Measurements from ENCODE around the gene THSD4.

Gene THSD4

GRCh38 chr15:71456362-71456761 lies 341.1 kb downstream of the THSD4 start:
- no peak for DNase-seq (ENCODE audit: low spot score)

- DNase-seq (ENCODE audit: low spot score) = no peak
Observed at GRCh38 chr15:71456811-71457210, 341.5 kb downstream of the THSD4 start.

GRCh38 chr15:71458089-71458660 lies 342.9 kb downstream of the THSD4 start:
- DNase-seq (ENCODE audit: low spot score) = no peak

GRCh38 chr15:71461748-71462147 lies 346.5 kb downstream of the THSD4 start:
- no peak for DNase-seq (ENCODE audit: low spot score)

- DNase-seq (ENCODE audit: low spot score) = no peak
Observed at GRCh38 chr15:71462638-71463037, 347.4 kb downstream of the THSD4 start.

GRCh38 chr15:71463156-71463665 lies 347.9 kb downstream of the THSD4 start:
- no peak for DNase-seq (ENCODE audit: low spot score)

- no peak for DNase-seq (ENCODE audit: low spot score)
Observed at GRCh38 chr15:71465131-71465955, 350.1 kb downstream of the THSD4 start.

GRCh38 chr15:71468715-71469114 lies 353.4 kb downstream of the THSD4 start:
- no peak for DNase-seq (ENCODE audit: low spot score)

GRCh38 chr15:71469413-71469812 lies 354.1 kb downstream of the THSD4 start:
- no peak for DNase-seq (ENCODE audit: low spot score)

- DNase-seq (ENCODE audit: low spot score) = peak; percentile 83
Observed at GRCh38 chr15:71471347-71471746, 356.1 kb downstream of the THSD4 start.

GRCh38 chr15:71472566-71472965 lies 357.3 kb downstream of the THSD4 start:
- no peak for DNase-seq (ENCODE audit: low spot score)

GRCh38 chr15:71473751-71474150 lies 358.5 kb downstream of the THSD4 start:
- no peak for DNase-seq (ENCODE audit: low spot score)

GRCh38 chr15:71476823-71477222 lies 361.6 kb downstream of the THSD4 start:
- DNase-seq (ENCODE audit: low spot score) = no peak

- no peak for DNase-seq (ENCODE audit: low spot score)
Observed at GRCh38 chr15:71480556-71480955, 365.3 kb downstream of the THSD4 start.

GRCh38 chr15:71484080-71484479 lies 368.8 kb downstream of the THSD4 start:
- DNase-seq (ENCODE audit: low spot score) = no peak

- DNase-seq (ENCODE audit: low spot score) = no peak
Observed at GRCh38 chr15:71485094-71485693, 369.9 kb downstream of the THSD4 start.

- no peak for DNase-seq (ENCODE audit: low spot score)
Observed at GRCh38 chr15:71489570-71489969, 374.3 kb downstream of the THSD4 start.

- no peak for DNase-seq (ENCODE audit: low spot score)
Observed at GRCh38 chr15:71493526-71493925, 378.3 kb downstream of the THSD4 start.

- DNase-seq (ENCODE audit: low spot score) = no peak
Observed at GRCh38 chr15:71494563-71495397, 379.5 kb downstream of the THSD4 start.

GRCh38 chr15:71495398-71495780 lies 380.1 kb downstream of the THSD4 start:
- DNase-seq (ENCODE audit: low spot score) = no peak

GRCh38 chr15:71496336-71496955 lies 381.2 kb downstream of the THSD4 start:
- no peak for DNase-seq (ENCODE audit: low spot score)

Measured in LoVo (cell line).